HS-5 (cell line): Measurements from ENCODE around the gene GLRX3.
A peak's percentile ranks its signal among the peaks of the same experiment; 100 is the strongest.
"Not testable (repeated sequence)": the region's sequence is repeated elsewhere in the genome, so short reads cannot be mapped to it uniquely, and the experiment has no call there.

ENCODE experiments used
- DNase-seq: peaks from one replicate; pipeline ENCODE4 v3.0.0-alpha.2; 2012; ENCODE audit warnings: low read depth

Gene GLRX3

DNA sequence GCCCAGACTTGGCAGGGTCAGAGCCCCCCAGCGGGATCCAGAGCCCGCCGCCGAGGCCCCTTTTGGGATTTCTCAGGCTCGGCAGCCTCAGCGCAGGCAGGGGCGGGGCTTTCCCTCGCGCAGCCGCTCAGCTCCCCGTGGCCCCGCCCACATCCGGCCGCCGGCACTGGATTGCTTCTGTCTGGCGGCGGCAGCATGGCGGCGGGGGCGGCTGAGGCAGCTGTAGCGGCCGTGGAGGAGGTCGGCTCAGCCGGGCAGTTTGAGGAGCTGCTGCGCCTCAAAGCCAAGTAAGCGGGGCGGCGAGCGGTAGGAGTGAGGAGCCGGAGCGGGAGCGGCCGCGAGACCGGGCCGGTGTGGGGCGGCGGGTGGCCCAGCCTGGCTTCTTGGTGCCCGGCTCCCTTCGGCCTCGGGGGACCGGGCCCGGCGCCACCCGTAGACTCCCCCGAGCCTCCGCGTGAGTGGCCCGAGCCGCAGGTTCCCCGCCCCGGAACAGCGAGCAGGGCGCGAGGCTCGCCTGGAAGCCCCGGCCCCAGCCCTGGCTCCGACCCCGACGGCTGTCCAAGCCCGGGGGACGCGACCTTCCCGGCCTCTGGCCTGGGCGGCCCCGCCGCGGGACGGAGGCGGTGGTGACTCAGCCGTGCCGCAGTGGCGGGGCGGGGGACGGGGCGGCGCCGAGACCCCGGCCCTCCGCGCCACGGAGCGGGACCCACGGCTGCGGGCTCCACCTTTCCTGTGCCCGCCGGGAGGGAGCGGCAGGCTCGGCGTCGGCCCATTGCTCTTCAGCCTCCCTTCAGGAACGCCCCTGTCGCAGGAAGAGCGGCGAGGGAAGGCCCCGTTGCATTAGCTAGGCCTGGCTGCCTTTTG is at the start of gene GLRX3:
Gene GLRX3 (plus strand): TSS at position 166 of the 864 bp plus-strand sequence. CDS start 30 bp downstream, at position 196.
- DNase-seq: no peak

DNA sequence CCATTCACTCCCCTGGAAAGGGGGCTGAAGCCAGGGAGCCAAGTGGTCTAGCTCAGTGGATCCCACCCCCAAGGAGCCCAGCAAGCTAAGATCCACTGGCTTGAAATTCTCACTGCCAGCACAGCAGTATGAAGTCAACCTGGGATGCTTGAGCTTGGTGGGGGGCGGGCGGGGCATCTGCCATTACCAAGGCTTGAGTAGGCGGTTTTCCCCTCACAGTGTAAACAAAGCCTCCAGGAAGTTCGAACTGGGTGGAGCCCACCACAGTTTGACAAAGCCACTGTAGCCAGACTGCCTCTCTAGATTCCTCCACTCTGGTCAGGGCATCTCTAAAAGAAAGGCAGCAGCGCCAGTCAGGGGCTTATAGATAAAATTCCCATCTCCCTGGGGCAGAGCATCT is 45.6 kb upstream of the GLRX3 start:
- DNase-seq: not testable (repeated sequence)

DNA sequence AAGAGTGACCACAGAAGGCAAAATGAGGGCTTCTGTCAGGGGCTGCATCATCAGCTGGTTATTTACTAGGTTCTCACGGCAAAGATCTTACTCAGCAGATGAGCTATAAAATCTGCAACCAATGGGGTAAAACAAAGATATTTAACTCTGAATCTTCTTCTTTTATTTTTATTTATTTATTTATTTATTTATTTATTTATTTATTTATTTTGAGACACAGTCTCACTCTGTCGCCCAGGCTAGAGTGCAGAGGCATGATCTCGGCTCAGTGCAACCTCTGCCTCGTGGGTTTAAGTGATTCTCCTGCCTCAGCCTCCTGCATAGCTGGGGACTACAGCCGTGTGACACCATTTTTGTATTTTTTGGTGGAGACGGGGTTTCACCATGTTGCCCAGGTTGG is 36.8 kb upstream of the GLRX3 start:
- DNase-seq: no peak

GRCh38 chr10:130105724-130106123 is 30.5 kb upstream of the GLRX3 start:
- no peak for DNase-seq

GRCh38 chr10:130108146-130108545 is 28.0 kb upstream of the GLRX3 start:
- DNase-seq: not testable (repeated sequence)

- DNase-seq: no peak
Observed at GRCh38 chr10:130108934-130109604, 27.1 kb upstream of the GLRX3 start.

- DNase-seq: peak; percentile 61
Observed at GRCh38 chr10:130109796-130110245, 26.4 kb upstream of the GLRX3 start.

DNA sequence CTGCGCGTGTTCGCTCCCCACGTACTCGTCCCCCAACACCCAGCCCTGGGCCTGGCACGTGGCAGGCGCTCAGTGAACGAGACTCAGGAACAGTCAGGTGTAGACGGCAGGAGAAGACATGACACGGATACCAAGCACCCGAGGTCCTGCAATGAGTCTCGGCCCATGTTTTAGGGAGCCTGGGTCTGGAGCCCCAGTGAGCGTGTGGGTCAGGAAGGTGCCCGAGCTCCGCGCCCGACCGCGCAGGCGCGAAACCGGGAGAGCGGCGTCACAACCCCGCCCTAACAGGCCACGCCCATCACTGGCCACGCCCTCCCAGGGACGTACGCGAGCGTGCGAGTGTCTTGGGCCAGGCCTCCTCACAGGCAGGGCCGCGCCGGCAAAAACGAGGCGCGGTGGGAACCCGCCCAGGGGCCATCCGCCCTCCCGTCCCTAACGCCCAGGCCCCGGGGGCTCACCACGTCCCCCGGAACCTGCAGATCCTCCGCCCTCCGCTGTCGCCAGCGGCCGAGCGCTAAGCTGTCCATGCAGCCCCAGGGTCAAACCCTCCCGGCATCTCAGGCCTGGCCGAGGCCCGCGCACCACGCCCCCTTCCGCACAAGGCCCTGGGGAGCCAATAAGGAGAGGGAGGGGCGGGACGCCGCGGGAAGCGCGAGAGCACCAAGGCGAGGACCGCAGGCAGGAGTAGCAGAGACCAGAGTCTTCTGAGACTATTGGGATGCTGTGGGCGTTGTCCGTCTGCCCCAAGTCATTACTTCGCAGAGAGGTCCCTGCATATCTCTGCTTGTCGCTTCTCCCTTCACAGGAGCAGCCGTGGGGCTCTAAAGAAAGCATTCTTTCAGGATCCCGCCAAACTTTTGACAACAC is 25.7 kb upstream of the GLRX3 start, which contains the start of gene C10orf143:
Gene C10orf143 (minus strand): TSS at position 585 of the 867 bp plus-strand sequence. CDS start 58 bp downstream, at position 527.
- peak; percentile 90 for DNase-seq

- peak; percentile 91 for DNase-seq
Observed at GRCh38 chr10:130111113-130111851, 24.9 kb upstream of the GLRX3 start.

GRCh38 chr10:130111852-130112180 is 24.4 kb upstream of the GLRX3 start:
- DNase-seq: no peak

DNA sequence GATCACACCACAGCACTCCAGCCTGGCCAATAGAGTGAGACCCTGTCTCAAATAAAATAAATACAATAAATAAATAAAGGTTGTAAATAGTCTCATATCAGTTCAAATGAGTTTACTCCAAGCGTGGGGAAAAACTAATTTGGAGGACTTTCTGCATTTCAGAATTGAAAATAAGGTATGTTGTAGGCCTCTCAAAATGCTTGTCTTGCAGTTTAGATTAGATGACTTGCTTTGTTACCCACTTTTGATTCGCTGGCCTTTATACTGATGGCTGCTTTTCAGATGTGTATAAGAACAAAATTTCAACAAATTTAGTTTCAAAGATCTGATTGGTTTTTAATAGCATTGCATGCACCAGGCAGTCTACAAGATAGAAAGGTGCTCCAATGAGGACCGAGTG is 23.4 kb upstream of the GLRX3 start:
- no peak for DNase-seq

DNA sequence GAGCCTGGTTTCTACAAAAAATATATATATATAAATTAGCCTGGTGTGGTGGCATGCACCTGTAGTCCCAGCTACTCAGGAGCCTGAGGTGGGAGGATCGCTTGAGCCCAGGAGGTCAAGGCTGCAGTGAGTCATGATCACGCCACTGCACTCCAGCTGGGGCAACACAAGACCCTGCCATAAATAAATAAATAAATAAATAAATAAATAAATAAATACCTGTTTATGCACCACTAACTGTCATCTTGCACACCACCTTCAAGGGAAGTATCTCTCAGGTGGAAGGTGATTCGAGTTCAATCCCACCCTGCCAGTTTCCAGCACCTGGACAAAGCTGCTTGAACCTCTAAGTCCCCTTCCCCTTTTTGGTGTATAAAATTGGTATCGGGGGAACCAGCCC is 19.2 kb upstream of the GLRX3 start:
- not testable (repeated sequence) for DNase-seq

GRCh38 chr10:130117535-130117934 is 18.7 kb upstream of the GLRX3 start:
- not testable (repeated sequence) for DNase-seq

DNA sequence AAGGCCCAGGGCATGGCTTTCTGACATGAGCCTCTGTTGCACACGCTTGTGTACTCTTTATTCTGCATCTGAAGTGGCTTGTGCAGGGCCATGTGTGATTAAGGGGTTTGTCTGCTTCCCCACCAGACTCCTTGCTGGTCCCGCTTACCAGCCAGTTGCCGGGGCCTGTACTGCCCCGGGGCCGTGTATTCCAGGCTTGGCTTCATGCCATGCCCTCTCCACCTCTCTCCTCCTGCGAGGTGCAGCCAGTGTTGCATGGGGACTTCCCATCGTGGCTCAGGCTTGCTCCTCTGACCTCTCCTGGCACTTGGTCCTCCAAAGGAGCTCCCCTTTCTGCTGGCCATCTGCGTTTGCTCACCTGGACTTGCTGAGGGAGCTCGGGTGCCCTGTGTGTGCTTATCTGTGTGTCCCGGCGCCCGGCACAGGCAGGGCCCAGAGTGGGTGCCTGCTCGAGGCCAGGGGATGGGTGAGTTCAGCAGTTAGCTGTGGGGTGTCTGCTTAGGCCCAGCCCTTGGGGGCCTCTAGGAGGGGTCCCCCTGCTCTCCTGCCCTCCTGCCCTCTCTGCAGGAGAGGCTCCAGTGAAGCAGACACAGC is 14.6 kb upstream of the GLRX3 start:
- no peak for DNase-seq

DNA sequence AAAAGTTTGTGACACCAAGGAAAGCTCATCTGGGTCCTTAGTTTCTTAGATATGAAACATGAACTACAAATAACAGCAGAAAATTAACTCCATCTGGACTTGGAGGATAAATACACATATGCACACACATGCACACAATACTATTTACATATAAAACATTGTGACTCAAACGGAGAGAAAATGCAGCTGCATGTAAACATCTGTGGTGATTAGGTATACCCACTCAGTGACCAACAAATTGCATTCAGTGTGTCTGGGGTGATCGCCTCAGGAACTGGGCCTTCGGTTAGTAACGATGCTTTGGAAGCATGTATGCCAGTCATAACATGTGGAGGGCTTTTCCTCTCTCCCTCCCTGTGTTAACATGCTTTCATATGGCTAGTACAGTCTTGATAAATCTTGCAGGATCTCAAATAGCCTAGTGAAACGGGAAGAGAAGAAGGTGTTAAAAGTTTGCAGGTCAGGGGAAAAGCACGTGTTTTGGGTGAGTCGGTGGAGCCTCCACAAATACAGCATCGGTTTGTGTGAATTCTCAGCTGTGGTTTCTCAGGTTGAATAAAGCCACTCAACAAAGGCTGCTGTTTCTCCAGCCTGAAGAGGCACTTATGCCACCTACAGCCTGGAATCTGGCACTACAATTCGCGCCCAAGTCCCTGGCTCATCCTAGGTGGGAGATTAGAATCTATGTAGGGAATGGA is 8.7 kb upstream of the GLRX3 start:
- no peak for DNase-seq

GRCh38 chr10:130128062-130128781 is 8.0 kb upstream of the GLRX3 start:
- DNase-seq: no peak

- DNase-seq: no peak
Observed at GRCh38 chr10:130128922-130129321, 7.3 kb upstream of the GLRX3 start.

- no peak for DNase-seq
Observed at GRCh38 chr10:130135676-130136225, 440 bp upstream of the GLRX3 start.

DNA sequence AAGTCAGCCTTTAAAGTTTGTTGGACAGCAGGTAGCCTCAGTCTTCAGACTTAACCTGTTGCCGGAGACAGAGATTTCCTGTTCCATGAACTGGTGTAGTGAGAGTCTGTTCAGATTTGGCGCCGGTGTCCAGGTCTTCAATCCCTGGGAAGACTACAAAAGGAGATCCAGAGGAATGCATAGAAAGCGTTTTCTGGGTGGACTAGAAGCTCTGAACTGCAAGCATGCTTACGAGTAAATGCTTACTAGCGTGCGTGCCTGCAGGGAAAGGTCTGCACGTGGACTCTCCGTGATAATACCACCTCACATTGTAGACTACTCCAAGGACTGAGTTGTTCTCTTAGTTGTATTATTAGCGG is 878 bp downstream of the GLRX3 start:
- DNase-seq: no peak
